ENCODE results near the gene EXTL1.

- TF ChIP-seq CTCF (IDR thresholded peaks at IDR 0.05) (no peak), POLR2A (IDR thresholded peaks at IDR 0.05) (no peak)
Measured at GRCh38 chr1:26041978-26042377, 20.4 kb downstream of the EXTL1 start.
